Anterior cingulate cortex (tissue), 58 donors: ENCODE results near the gene CDC42SE2.
"Not testable (repeated sequence)": the region's sequence is repeated elsewhere in the genome, so short reads cannot be mapped to it uniquely, and the experiment has no call there.

ENCODE experiments used
- DNase-seq, 58 donors: peaks; one replicate each; lab custom pipeline; 2025; lab: John Stamatoyannopoulos, UW

Gene CDC42SE2

DNA sequence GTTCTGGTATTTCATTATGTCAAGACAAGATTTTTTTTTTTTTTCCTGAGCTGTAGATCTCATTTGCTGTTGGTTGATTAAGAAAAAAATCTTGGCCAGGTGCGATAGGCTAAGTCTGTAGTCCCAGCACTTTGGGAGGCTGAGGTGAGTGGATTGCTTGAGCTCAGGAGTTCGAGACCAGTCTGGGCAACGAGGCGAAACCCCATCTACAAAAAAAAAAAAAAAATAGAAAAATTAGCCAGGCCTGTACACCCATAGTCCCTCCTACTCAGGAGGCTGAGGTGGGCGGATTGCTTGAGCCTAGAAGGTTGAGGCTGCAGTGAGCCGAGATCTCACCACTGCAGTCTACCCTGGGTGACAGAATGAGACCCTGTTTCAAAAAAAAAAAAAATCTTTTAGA, 12.2 kb downstream of the CDC42SE2 start:
- DNase-seq: no peak

DNA sequence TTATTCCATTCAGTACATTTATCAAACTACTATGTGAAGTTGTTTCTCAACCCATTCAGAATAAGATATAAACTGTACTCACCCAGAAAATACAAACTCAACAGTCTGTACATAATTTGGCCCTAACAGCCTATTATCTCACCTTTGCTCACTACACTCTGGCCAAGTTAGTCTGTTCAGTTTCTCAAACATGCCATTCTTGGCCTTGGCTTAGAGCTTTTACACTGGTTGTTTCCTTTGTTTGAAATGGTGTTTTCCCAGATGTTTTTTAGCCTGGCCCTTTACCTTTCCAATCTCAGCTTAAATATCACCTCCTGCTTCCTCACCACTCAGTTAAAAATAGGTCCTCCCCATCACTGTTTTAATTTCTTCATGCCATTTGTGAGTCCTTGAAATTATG, 13.6 kb downstream of the CDC42SE2 start:
- DNase-seq: no peak

DNA sequence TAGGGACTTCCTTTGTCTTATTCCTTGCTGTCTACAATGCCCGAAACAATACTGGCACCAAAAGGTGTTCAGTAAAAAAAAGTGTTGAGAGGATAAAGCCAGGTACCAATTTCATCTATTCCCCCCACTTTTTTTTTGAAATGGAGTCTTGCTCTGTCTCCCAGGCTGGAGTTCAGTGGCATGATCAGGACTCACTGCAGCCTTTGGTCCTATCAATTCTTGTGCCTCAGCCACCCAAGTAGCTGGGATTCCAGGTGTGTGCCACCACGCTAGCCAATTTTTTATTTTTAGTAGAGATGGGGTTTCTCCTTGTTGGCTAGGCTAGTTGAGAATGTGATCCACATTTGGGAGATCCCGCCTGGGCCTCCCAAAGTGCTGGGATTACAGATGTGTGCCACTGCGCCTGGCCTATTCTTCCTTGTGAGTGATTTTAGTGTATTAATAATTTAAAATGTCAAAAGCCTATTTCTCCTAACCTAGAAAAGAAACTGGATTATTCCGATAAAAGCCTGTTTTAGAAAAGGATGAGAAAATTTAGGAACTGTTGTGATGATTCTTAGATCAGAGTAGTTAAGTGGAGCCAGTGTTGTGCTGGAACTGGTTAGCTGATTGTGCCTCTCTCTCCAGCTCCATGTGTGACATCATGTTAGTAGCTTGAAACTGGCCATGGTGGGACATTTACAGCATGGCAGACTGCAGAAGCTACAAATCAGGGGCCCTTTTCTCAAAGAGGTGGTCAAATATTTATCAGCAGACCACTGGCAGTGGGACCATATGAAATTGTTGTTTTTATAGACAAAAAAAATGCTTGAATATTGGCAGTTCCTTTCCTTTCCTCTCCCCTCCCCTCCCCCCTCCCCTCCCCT, 14.3 kb downstream of the CDC42SE2 start:
- DNase-seq: peak in 3 of 58 donors; percentile 2 to 37 (median 9)

DNA sequence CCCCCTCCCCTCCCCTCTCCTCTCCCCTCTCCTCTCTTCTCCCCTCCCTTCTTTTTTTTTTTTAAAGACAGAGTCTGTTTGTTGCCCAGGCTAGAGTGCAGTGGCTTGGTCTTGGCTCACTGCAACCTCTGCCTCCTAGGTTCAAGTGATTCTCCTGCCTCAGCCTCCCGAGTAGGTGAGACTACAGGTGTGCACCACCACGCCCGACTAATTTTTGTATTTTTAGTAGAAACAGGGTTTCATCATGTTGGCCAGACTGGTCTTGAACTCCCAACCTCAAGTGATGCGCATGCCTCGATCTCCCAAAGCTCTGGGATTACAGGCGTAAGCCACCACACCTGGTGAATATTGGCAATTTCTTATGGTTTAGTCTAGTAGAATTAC, 14.9 kb downstream of the CDC42SE2 start:
- not testable (repeated sequence) for DNase-seq

DNA sequence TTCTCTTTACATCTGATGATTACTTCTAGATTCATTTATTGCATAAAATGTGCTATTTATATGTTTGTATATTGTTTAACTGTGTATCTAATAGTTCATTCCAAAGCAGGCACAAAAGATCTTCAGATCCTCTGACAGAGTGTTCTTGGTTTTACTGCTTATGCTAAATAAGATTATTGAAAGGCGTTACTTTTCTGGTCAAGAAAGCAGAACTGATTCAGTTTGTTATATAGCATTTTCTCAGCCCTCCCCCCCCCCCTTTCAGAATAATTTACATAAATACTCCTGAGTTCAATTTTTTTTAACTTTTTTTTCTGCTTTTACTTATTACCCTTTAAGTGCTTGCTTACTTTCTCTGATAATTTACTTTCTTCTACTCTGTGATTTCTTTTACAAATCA, 15.4 kb downstream of the CDC42SE2 start:
- DNase-seq: no peak

DNA sequence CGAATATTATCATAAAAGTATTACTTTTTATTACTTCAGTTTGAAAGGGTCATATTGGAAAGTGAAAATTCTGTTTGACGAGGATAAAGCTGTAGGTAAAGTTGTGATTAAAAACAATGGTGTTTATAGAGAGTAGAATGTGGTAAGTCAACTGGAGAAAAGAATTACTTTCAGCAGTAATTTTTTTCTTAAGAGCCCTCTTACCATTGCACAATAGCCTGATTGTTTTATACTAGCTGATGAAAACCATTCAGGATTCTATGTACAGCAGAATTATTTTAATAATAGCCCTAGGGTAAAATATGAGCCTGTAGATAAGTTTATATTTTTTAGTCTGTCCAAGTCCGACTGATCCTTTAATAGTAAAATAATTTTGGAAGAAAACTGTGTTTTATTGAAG, 16.6 kb downstream of the CDC42SE2 start:
- DNase-seq: no peak

DNA sequence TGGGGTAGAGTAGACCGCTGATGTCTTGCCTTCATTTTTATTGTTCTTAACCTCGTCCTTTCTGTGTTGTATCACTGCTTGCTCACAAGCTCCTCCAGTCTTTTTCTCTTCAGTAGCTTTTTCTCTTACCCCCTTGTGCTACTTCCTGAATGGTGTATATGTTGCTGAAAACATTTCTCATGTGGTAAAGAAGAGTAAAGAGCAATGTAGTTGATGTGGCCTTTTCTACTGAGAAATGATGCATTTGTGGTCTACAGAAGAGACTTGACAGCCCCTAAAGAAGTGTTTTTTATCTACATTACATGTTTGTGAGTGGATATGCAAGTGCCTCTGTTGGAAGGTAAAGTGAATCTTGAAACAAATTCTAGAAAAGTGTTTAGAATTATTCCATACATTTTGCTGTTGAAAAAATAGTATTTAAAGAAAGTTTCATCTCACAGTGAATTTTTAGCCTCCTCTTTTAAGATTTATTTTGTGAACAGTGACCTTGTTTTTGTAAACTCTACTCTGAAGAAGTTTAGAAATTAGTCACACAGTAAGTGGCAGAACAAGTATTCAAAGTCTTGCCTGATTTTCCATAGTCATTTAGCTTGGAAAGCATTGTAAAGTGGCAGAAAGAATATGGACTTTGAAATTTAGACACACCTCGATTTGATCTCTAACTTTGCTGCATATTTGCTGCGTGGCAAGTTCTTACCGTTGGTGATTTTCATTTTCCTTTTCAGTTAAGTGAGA, 17.4 kb downstream of the CDC42SE2 start:
- no peak for DNase-seq

DNA sequence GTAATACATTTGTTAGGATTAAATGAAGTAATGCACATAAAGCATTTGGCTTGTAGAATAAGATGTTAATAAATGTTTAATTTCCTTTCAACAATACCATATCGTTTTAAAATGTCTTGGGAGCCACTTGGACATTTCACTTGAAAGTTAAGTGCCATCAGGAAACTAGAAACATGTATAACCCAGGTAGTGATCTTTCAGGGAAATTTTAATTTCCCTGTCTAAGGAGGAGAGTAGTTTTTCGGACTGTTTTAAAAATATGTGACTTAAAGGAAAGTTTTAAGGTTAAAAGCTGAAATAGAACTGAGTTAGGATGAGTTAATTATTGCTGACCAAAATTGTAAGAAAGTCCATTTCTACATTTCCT, 18.0 kb downstream of the CDC42SE2 start:
- no peak for DNase-seq

DNA sequence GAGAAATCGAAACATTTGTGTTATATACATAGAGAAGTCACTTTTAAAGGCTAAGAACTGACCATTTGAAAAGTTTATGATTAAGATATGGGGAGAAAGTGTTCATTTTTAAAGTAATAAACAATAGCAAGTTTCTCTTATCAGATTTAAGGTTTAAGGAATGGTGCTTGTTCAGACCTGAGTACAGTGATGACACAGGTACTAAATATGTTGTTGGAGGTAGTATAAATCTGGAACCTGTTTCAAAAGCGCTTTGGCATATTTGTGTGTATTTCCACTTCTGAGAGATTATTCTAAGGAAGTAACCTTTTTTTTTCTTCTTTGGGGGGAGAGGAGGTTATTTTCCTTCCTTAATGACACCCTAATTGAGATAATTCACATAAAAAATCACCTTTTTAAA, 18.4 kb downstream of the CDC42SE2 start:
- DNase-seq: no peak

DNA sequence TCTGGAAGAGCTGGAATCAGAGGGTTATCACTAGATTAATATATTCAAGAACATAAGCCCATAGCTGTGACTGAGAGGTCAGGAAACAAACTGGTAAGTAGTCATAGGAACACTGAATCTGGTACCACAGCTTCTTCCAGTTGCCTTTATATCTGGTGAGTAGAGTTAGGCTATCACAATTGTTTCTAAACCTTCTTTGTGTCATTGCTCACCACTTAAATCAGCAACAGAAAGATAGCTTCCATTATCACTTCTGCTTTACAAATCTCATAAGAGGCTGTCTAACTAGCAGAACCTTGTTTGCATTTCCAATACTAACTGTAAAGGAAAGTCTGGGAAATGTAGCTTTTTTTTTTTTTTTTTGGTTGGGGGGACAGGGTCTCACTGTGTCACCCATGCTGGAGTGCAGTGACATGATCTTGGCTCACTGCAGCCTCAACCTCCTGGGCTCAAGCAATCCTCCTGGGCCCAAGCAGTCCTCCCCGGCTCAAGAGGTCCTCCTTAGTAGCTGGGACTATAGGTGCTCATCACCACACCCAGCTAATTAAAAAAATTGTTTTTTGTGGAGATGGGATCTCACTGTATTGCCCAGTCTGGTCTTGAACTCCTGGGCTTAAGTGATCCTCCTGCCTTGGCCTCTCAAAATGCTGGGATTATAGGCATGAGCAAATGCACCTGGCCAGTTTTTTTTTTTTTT, 22.0 kb downstream of the CDC42SE2 start:
- DNase-seq: no peak

DNA sequence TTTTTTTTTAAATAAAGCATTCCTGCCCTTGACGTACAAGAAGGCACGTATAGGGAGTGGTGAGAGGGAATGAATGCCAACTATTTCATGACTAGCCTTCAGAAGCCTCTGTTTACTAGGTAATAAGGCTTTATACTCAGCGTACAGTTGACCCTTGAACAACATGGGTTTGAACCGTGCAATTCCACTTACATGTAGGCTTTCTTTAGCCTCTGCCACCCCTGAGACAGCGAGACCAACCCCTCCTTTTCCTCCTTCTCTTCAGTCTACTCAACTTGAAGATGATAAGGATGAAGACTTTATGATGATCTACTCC, 22.5 kb downstream of the CDC42SE2 start:
- no peak for DNase-seq

DNA sequence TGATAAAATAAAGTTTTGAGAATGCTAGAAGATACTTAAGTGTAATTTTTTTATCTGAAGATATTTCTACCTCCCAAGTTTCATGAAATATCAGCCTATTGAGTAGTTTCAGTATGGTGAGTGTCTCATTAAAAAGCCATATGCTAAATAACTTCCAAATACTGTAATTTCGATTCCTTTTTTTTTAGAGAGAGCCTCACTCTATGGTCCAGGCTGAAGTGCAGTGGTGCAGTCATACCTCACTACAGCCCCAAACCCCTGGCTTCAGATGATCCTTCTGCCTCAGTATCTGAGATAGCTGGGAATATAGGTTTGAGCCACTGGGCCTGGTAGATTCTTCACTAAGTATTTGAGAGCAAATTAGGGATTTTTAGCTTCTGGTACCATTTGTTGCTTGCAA, 24.5 kb downstream of the CDC42SE2 start:
- no peak for DNase-seq

DNA sequence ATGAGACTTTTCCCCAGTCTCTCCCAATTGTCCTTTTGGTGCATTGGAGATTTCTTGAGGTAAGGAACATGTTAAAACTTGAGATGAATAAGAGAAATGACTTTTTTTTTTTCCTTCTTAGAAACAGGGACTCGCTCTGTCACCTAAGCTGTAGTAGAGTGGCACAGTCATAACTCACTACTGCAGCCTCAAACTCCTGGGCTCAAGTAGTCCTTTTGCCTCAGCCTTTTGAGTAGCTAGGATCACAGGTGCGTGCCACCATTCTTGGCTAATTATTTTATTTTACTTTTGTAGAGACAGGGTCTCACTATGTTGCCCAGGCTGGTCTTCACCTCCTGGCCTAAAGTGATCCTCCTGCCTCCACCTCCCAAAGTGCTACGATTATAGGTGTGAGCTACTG, 25.9 kb downstream of the CDC42SE2 start:
- DNase-seq: no peak

DNA sequence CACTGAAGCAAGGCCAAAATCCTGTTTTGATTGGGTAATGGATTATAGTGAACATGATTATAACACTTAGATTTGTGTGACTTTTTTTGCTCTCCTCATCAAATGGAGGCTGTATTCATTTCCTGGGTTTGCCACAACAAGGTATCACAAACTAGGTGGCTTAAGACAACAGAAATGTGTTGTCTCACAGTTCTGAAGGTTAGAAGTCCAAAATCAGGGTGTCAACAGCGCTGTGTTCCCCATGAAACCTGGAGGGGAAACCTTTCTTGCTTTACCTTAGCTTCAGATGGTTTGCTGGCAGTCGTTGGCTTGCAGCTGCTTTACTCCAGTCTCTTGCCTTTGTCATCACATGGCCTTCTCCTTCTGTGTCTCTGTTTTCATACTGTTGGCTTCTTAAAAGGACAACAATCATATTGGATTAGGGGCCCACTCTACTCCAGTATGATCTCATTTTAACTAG, 32.4 kb downstream of the CDC42SE2 start:
- no peak for DNase-seq

DNA sequence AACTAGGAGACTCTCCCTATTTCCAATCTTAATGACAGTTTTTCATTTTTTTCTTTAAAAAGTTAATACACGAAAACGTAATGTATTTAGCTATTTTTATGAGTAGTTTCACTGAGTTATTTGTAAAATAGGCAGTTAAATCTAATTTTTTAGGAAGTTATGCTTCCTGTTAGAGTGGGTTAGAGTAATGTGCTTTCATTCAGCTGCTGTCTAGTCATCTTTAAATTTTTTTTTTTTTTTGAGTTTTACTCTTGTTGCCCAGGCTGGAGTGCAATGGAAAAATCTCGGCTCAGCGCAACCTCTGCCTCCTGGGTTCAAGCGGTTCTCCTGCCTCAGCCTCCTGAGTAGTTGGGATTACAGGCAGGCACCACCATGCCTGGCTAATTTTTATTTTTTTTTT, 34.0 kb downstream of the CDC42SE2 start:
- DNase-seq: no peak

DNA sequence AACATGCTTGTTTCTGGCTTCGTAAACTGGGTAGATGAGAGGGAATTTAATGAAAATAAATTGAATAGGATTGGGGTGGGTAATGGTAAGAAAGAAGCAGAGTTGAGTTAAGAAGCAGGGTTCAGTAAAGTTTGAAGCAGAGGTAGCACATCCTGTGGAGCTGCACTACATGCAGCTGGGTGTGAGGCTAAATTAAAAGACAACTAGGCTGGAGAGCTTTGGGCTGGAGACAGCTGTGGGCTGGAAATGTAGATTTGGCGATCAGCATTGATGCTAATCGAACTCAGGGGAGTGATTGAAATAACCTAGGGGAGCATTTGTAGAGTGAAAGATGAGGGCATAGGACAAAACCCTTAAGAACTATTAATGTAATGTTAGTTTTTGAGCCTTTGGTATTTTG, 35.6 kb downstream of the CDC42SE2 start:
- no peak for DNase-seq

DNA sequence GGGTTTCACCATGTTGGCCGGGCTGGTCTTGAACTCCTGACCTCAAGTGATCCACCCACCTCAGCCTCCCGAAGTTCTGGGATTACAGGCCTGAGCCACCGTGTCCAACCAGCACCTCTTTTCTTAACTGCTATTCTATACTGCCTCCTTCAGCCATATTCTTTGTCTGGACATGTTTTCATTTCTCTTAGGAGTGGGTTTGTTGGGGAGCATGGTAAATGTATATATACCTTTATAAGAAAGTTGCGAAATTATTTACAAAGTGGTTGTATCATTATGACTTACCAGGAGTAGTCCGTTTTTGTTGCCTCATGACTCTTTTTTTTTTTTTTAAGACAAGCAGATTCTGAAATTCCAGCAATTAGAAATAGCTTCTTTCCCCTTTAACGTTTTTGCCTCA, 38.7 kb downstream of the CDC42SE2 start:
- DNase-seq: no peak

DNA sequence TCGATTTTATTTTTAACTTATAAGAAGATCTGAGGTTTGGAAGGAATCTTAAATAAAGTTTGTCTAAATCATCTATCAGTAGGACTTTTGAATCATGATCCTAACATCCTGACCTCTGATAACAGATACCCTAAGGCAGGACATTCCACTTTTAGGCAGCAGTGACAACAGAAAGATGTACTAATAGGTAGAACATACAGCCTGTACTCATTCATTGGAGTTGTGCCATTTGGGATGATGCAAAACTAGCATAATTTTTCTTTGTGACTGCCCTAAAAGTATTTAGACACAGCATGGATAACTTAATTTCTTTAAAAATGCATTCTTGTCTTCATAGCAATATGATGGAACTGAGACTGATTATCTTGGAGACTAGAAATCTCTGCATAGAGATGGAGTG, 39.7 kb downstream of the CDC42SE2 start:
- DNase-seq: no peak

DNA sequence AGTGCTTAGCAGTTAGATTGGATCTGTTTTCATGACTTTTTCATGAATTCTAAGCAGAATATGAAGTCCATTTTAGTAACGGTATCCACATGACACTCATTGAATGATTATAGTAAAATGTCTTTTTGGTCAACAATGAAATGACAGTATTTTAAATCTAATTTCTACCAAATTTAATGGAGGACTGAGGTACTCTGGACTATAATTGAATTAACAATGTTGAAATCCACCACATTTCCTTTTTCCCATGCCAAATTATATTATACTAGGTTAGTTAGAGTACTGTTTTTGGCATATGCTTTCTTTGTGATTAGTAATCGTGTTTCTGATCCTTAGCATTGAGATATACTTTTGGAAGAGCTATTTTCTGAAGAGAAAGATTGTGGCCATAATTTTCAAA, 40.6 kb downstream of the CDC42SE2 start:
- DNase-seq: no peak

DNA sequence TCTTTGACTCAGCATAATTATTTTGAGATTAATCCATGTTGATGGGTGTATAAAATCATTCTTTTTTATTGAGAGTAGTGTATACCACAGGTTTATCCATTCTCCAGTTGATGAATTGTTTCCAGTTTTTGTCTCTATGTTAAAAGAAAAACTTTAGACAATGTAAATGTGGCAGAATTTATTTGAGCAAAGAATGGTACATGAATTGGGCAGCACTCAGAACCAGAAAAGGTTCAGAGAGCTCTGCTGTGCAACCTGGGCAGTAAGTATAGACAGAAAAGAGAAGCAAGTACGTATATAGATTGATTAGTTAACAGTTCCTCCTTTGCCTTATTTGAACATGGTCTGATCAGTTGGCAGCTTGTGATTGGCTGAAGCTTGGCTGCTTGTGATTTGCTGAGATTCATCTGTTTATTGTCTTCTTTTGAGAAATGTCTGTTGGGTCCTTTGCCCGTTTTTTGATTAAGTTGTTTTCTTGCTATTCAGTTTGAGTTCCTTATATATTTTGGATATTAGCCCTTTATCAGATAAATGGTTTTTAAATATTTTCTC, 41.4 kb downstream of the CDC42SE2 start:
- no peak for DNase-seq

DNA sequence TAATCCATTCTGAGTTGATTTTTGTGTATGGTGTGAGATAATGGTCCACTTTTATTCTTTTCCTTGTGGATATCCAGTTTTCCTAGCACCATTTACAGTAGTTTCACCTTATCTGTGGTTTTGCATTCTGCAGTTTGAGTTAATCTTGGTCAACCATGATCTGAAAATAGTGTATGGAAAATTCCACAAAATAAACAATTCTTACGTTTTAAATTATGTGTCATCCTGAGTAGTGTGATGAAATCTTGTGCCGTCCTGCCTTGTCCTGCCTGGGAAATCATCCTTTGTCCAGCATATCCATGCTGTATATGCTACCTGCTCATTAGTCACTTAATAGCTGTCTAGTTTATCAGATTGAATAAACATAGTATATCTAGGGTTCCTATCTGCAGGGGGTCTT, 42.1 kb downstream of the CDC42SE2 start:
- DNase-seq: no peak
